Thyroid gland (tissue), 4 donors: ENCODE results near the gene ADCY4. TPM values are rescaled to one million over a fixed set of nuclear protein-coding genes. Genes with fewer than 3 reads are reported as not detected.

Experiments used
- DNase-seq, 2 donors: peaks; one replicate each; pipeline ENCODE4 v3.0.0-alpha.2; 2019
- H3K27ac ChIP-seq, 3 donors: fragments of 200-600 bp; sonication (generic); 1 replicate in 2 of 3; 2 replicates in 1 of 3; pipeline ENCODE4 v1.5.1; 2016 to 2019; ENCODE audit warnings: mild to moderate bottlenecking in 1 of 3, moderate library complexity in 1 of 3
- H3K27me3 ChIP-seq: fragments of 200-600 bp; sonication (generic); one replicate; pipeline ENCODE4 v1.5.1; 2019
- H3K36me3 ChIP-seq, 2 donors: fragments of 200-600 bp; sonication (generic); one replicate each; pipeline ENCODE4 v1.5.1; 2016 to 2019
- H3K4me1 ChIP-seq, 2 donors: fragments of 200-600 bp; sonication (generic); one replicate each; pipeline ENCODE4 v1.5.1; 2017 to 2019
- H3K4me3 ChIP-seq, 3 donors: fragments of 200-600 bp; sonication (generic); replicated peaks in 1 of 3; 1 replicate in 2 of 3; 2 replicates in 1 of 3; pipeline ENCODE4 v1.5.1; 2016; ENCODE audit warnings: mild to moderate bottlenecking in 1 of 3
- H3K9me3 ChIP-seq: fragments of 200-600 bp; sonication (generic); one replicate; pipeline ENCODE4 v1.5.1; 2017
- POLR2A ChIP-seq, 2 donors: fragments of 450-650 bp; IDR thresholded peaks; one replicate each; pipeline ENCODE4 v1.6.1; 2017; ENCODE audit warnings: antibody characterized with exemption in 2 of 2, mild to moderate bottlenecking in 2 of 2, moderate library complexity in 1 of 2
- WGBS, 2 donors: methylation state at CpG; one replicate each; pipeline ENCODE4 v1.1.5; 2017; 5-methylcytosine and 5-hydroxymethylcytosine counted together
- intact Hi-C: fragments of 100-400 bp; cut with DNase I; formaldehyde crosslinking; loops from one replicate; pipeline ENCODE4 v1.15.1; 2023
- total RNA-seq, 4 donors: library from RNA; depleted of rRNA; stranded (reverse); fragments of >200 nt; gene quantifications; one replicate each; pipeline ENCODE4 v1.2.3, GENCODE V29; 2016
- TF ChIP-seq, protein P1 (sequence below), 6 experiments: fragments of 200-600 bp in 3 of 6; fragments of 450-650 bp in 3 of 6; sonication (generic) in 3 of 6; IDR thresholded peaks; one replicate each; pipeline ENCODE4 v1.5.1; 2016 to 2019; ENCODE audit warnings: antibody characterized with exemption in 6 of 6, mild to moderate bottlenecking in 2 of 6, inconsistent platforms in 1 of 6, moderate library complexity in 1 of 6

Gene ADCY4
- total RNA-seq, 4 donors from 2014 or later = 35.2 to 65.4 (median 48.8) TPM

DNA sequence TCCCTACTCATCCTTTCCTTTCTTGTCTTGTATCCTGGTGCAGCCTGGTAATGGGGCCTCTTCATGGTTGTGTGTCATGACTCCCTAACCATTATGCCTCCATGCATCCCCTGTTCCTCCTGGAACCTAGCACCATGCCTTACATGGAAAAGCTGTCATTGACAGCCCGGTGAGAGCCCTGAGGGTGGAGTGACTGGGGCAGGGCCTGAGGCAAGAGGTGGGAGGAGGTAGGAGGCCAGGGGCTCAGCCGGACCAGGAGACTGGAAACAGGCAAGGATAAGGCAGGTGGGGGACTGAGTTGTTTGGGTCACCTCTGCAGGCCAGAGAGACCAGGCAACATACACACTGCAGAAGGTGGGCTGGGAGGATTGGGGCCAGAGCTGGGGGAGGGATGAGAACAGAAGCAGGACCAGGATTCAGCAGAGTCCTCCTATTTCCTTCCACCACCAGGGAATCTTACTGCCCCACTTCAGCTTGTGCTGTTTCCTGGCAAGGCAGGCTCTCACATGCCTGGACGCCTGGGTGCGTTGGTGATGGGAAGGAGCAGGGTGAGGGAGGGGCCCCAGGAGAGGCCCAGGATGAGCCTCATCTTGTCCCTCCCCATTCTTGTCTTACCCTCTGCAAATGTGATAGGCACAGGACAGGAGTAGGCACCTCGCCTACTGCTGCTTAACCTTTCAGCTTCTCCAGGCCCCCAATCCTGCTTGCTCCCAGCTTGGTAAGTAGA is 25.2 kb downstream of the ADCY4 start, which contains the start of gene LTB4R2:
Gene LTB4R2 (plus strand): TSS at position 603 of the 727 bp plus-strand sequence. CDS start 525 bp downstream, outside the sequence.
- Histone ChIP-seq H3K9me3 (no peaks in the 10 kb centered on the region), H3K27me3 (no peaks in the 10 kb centered on the region), H3K36me3 (peaks cover 16 to 17% of the 10 kb centered on the region in 2 donors), H3K27ac (peak within 1 kb of the TSS; percentile 82 to 89 (median 84)), H3K4me1 (peaks cover 19 to 52% of the 10 kb centered on the region in 2 donors), H3K4me3 (peak within 1 kb of the TSS in 1 of 3 donors; percentile 35)
- TF ChIP-seq, protein P1, sequence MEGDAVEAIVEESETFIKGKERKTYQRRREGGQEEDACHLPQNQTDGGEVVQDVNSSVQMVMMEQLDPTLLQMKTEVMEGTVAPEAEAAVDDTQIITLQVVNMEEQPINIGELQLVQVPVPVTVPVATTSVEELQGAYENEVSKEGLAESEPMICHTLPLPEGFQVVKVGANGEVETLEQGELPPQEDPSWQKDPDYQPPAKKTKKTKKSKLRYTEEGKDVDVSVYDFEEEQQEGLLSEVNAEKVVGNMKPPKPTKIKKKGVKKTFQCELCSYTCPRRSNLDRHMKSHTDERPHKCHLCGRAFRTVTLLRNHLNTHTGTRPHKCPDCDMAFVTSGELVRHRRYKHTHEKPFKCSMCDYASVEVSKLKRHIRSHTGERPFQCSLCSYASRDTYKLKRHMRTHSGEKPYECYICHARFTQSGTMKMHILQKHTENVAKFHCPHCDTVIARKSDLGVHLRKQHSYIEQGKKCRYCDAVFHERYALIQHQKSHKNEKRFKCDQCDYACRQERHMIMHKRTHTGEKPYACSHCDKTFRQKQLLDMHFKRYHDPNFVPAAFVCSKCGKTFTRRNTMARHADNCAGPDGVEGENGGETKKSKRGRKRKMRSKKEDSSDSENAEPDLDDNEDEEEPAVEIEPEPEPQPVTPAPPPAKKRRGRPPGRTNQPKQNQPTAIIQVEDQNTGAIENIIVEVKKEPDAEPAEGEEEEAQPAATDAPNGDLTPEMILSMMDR (IDR thresholded peaks at IDR 0.05) = no peak
- no peak for TF ChIP-seq POLR2A (IDR thresholded peaks at IDR 0.05)
- WGBS, 2 donors = 78 to 81% methylated on average over 5 of the region's 5 CpGs
- intact Hi-C loops = no loop called here
- no peak for DNase-seq

DNA sequence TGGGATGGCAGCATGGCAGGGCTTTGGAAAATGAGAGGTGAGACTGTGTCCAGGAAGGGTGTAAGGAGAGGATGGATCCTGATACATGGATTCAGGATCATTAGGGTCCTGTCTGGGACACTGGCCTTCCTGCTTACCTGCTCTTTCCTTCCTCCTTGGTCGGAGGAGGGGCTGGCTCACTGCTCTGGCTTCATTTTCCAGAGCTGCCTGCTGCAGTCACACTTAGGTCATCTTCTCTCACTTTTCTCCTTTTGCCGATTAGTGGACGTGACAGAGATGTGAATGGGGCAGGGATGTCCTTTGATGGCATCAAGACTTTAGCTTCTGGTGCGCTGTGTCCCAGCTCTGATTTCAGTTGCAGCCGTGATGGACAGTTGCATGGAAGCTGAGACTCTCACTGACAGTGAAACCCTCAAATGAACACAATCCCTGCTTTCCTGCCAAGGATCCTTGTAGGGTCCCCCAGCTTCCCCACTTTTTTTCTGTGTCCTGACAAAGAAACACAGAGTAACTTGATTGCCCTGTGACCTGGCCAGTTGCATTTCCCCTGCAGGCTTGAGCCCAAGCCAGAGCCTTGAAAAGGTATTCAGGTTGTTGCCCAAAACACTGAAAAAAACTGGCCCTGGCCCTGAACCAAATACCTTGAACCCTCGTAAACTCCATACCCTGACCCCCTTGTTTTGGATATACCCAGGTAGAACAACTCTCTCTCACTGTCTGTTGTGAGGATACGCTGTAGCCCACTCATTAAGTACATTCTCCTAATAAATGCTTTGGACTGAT is 26.3 kb downstream of the ADCY4 start:
- H3K36me3 ChIP-seq = peaks cover 28 to 29% of the 10 kb centered on the region in 2 donors
- WGBS, 2 donors = 82 to 94% methylated on average over 7 of the region's 7 CpGs
- H3K9me3 ChIP-seq = no peaks in the 10 kb centered on the region
- no peak overlapping the region for H3K27ac ChIP-seq
- H3K4me3 ChIP-seq = no peak overlapping the region
- TF ChIP-seq, protein P1 (IDR thresholded peaks at IDR 0.05) = no peak
- no peak for TF ChIP-seq POLR2A (IDR thresholded peaks at IDR 0.05)
- no peaks in the 10 kb centered on the region for H3K27me3 ChIP-seq
- H3K4me1 ChIP-seq = peaks cover 19 to 45% of the 10 kb centered on the region in 2 donors
- intact Hi-C loops = no loop called here
- no peak for DNase-seq

DNA sequence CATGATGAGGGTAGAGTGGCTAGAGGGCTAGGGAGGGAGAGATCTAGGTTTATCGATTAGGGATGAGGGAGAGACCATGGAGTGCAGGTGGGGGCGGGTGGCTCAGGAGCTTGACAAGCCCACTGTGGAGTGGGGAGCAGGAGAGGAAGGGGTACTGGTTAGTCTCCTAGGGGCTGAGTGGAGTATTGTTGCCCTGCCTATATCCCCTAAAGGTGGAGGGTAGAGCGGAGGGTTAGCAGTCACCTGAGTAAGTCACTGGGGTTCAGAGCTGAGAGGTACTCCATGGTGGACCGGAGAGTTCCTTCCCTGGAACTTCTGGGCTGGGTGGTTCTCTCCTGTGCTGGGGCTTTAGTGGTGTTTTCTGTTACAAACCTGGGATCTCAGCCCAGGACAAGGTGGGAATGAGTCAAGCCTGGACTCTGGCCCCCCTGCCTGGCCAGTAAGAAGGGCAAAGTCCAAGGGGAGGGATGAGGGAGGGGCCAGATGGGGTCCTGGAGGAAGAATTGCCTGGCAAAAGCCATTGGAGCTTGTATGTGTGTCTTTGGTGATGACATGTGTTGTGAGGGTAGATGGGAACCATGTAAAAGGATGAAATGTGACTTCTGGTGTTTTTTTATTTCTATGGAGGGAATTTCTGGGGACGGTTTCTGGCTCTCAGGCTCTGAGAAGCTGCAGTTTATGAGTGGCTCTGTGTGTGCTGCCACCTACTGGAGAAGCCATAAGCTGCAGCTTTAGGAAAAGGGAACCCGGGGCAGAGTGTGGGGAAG is 27.1 kb downstream of the ADCY4 start, which contains the start of gene CIDEB:
Gene CIDEB (minus strand): TSS at position 403 of the 767 bp plus-strand sequence. CDS start 119 bp downstream, at position 284.
- Histone ChIP-seq H3K27me3 (no peaks in the 10 kb centered on the region), H3K27ac (no peak within 1 kb of the TSS), H3K4me1 (peaks cover 19 to 41% of the 10 kb centered on the region in 2 donors), H3K36me3 (peaks cover 34 to 35% of the 10 kb centered on the region in 2 donors), H3K9me3 (no peaks in the 10 kb centered on the region), H3K4me3 (no peak within 1 kb of the TSS)
- peak; percentile 48 to 60 for DNase-seq
- WGBS, 2 donors = 61 to 67% methylated on average over 6 of the region's 6 CpGs
- intact Hi-C loops = no loop called here
- TF ChIP-seq POLR2A (IDR thresholded peaks at IDR 0.05) = no peak
- TF ChIP-seq, protein P1 (IDR thresholded peaks at IDR 0.05) = peak; percentile 66 to 93 (median 80)

- Histone ChIP-seq H3K27ac (no peak overlapping the region), H3K27me3 (no peaks in the 10 kb centered on the region), H3K36me3 (peaks cover 40 to 41% of the 10 kb centered on the region in 2 donors), H3K4me1 (peaks cover 17 to 35% of the 10 kb centered on the region in 2 donors), H3K4me3 (no peak overlapping the region), H3K9me3 (no peaks in the 10 kb centered on the region)
- intact Hi-C loops = no loop called here
- 86 to 88% methylated on average over 11 of the region's 11 CpGs for WGBS, 2 donors
- TF ChIP-seq POLR2A (IDR thresholded peaks at IDR 0.05) = no peak
- no peak for DNase-seq
These were observed 27.7 kb downstream of the ADCY4 start for GRCh38 chr14:24307156-24307574.

DNA sequence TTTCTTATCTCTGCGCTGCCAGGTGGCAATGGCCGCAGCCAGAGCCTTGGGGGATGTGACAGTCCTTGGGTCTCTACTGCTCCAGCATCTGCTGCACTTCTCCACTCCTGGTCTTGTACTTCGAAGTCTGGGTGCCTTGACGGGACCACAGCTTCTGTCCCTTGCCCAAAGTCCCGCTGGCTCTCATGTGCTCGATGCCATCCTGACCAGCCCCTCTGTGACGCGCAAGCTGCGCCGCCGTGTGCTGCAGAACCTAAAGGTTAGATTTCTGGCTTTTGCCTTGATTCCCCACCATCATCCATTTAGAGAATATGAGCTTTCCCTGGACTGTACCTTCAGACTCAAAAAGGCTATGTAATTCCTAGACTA is 30.9 kb downstream of the ADCY4 start:
- WGBS, 2 donors = 91 to 100% methylated on average over 11 of the region's 11 CpGs
- H3K4me3 ChIP-seq = no peak overlapping the region
- peaks cover 11 to 16% of the 10 kb centered on the region in 2 donors for H3K4me1 ChIP-seq
- peaks cover 43 to 49% of the 10 kb centered on the region in 2 donors for H3K36me3 ChIP-seq
- intact Hi-C loops = no loop called here
- no peaks in the 10 kb centered on the region for H3K9me3 ChIP-seq
- no peak overlapping the region for H3K27ac ChIP-seq
- DNase-seq = no peak
- no peak for TF ChIP-seq POLR2A (IDR thresholded peaks at IDR 0.05)
- TF ChIP-seq, protein P1 (IDR thresholded peaks at IDR 0.05) = no peak
- no peaks in the 10 kb centered on the region for H3K27me3 ChIP-seq
